Measurements from ENCODE around the gene PMPCA. TPM values are rescaled to one million over a fixed set of nuclear protein-coding genes. Genes with fewer than 3 reads are reported as not detected.

The PMPCA gene
- total RNA-seq, 1 experiment from 2014 or later = 94.5 TPM

DNA sequence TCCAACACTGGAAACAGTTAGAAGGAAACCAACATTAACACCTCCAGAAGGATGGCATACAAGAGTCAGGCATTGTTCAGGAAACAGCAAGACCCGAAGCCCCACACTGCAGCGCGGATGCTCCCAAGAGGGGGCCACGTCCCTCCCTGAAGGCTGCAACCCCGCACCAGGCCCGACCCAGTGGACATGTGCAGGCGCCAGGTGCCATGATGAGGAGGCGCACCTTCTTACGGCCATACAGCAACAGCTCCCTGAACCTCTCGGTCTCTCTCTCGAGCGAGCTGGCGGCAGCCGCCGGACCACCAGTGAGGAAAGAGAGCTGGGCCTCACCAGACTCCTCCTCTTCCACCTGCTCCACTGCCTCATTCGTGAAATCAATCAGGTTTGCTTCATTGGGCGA is 52.2 kb downstream of the PMPCA start:
- no peak overlapping the region for H2BK120ac ChIP-seq (ENCODE audit: low read depth, low read length, poor library complexity, severe bottlenecking)
- Mint-ChIP-seq H3K36me3 (ENCODE audit: insufficient read depth in 1 of 3, low read depth in 3 of 3) (peaks cover 67 to 90% (median 88%) of the 10 kb centered on the region in 3 experiments; a peak in 6 of 7 replicates), H3K4me1 (no peaks in the 10 kb centered on the region), H3K9me3 (no peaks in the 10 kb centered on the region), H3K27ac (no peak overlapping the region), H3K4me3 (no peak overlapping the region), H3K27me3 (ENCODE audit: low read depth) (no peaks in the 10 kb centered on the region)
- no peaks in the 10 kb centered on the region for H3K4me1 ChIP-seq (ENCODE audit: insufficient read depth, low read length)
- H4K91ac ChIP-seq (ENCODE audit: insufficient read length, low read depth, low read length) = no peak overlapping the region
- no CpG with 5 or more reads among the region's 17 CpGs for WGBS (ENCODE audit: extremely low coverage, insufficient read length, low lambda C conversion rate)
- H2BK12ac ChIP-seq (ENCODE audit: insufficient read length, low read depth, low read length) = no peak overlapping the region
- H3K9ac ChIP-seq (ENCODE audit: extremely low read depth, insufficient read length, low read length) = no peak overlapping the region
- peaks cover 3% of the 10 kb centered on the region for H3K23me2 ChIP-seq (ENCODE audit: insufficient read length, low read depth, low read length, poor library complexity, severe bottlenecking)
- no peak overlapping the region for H3K14ac ChIP-seq (ENCODE audit: insufficient read depth, low read length)
- H2BK20ac ChIP-seq (ENCODE audit: low read depth, low read length, poor library complexity, severe bottlenecking) = no peak overlapping the region
- H3K9me3 ChIP-seq (ENCODE audit: control insufficient read depth, low read depth, low read length) = no peaks in the 10 kb centered on the region
- TF ChIP-seq, protein P1, sequence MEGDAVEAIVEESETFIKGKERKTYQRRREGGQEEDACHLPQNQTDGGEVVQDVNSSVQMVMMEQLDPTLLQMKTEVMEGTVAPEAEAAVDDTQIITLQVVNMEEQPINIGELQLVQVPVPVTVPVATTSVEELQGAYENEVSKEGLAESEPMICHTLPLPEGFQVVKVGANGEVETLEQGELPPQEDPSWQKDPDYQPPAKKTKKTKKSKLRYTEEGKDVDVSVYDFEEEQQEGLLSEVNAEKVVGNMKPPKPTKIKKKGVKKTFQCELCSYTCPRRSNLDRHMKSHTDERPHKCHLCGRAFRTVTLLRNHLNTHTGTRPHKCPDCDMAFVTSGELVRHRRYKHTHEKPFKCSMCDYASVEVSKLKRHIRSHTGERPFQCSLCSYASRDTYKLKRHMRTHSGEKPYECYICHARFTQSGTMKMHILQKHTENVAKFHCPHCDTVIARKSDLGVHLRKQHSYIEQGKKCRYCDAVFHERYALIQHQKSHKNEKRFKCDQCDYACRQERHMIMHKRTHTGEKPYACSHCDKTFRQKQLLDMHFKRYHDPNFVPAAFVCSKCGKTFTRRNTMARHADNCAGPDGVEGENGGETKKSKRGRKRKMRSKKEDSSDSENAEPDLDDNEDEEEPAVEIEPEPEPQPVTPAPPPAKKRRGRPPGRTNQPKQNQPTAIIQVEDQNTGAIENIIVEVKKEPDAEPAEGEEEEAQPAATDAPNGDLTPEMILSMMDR (conservative IDR thresholded peaks at IDR 0.05) = no peak
- H3K79me2 ChIP-seq (ENCODE audit: insufficient read depth, low read length) = 0 out of 2 replicates have a peak, but pooled peaks cover 2% of the 10 kb centered on the region
- no peak overlapping the region for H2BK15ac ChIP-seq (ENCODE audit: low read depth, low read length)
- DNase-seq = no peak
- no peak overlapping the region for H2AK5ac ChIP-seq (ENCODE audit: insufficient read length, low read length)
- H3K18ac ChIP-seq (ENCODE audit: insufficient read length, low read depth, low read length) = no peak overlapping the region
- no peak overlapping the region for H4K5ac ChIP-seq (ENCODE audit: insufficient read length, low read depth, low read length)
- H2AFZ ChIP-seq (ENCODE audit: low read length) = no peak overlapping the region
- no peaks in the 10 kb centered on the region for H4K20me1 ChIP-seq (ENCODE audit: control insufficient read depth, insufficient read depth, insufficient read length)
- no peak overlapping the region for H3K27ac ChIP-seq (ENCODE audit: insufficient read length, low read depth, low read length)
- H3K4me2 ChIP-seq (ENCODE audit: insufficient read depth, insufficient read length, low read length) = no peak overlapping the region
- H4K8ac ChIP-seq (replicated peaks; ENCODE audit: insufficient read length, low read depth, low read length) = no peak overlapping the region
- no peak overlapping the region for H2BK5ac ChIP-seq (ENCODE audit: insufficient read length, low read length)
- no peak overlapping the region for H3K56ac ChIP-seq (ENCODE audit: insufficient read length, low read depth, low read length)
- H3K27me3 ChIP-seq (ENCODE audit: insufficient read depth, low read length) = no peaks in the 10 kb centered on the region
- no peak overlapping the region for H3T11ph ChIP-seq (ENCODE audit: low read length)
- no peak overlapping the region for H3K23ac ChIP-seq (ENCODE audit: insufficient read length, low read depth, low read length)
- H3K79me1 ChIP-seq (ENCODE audit: insufficient read depth, low read depth, low read length, poor library complexity, severe bottlenecking) = no peaks in the 10 kb centered on the region
- H3K4ac ChIP-seq (ENCODE audit: low read depth, low read length) = no peak overlapping the region
